ENCODE results near the gene GPSM1. TPM values are rescaled to one million over a fixed set of nuclear protein-coding genes. Genes with fewer than 3 reads are reported as not detected.

GPSM1 gene
- total RNA-seq, 1 donor from 2014 or later: 6.2 TPM

DNA sequence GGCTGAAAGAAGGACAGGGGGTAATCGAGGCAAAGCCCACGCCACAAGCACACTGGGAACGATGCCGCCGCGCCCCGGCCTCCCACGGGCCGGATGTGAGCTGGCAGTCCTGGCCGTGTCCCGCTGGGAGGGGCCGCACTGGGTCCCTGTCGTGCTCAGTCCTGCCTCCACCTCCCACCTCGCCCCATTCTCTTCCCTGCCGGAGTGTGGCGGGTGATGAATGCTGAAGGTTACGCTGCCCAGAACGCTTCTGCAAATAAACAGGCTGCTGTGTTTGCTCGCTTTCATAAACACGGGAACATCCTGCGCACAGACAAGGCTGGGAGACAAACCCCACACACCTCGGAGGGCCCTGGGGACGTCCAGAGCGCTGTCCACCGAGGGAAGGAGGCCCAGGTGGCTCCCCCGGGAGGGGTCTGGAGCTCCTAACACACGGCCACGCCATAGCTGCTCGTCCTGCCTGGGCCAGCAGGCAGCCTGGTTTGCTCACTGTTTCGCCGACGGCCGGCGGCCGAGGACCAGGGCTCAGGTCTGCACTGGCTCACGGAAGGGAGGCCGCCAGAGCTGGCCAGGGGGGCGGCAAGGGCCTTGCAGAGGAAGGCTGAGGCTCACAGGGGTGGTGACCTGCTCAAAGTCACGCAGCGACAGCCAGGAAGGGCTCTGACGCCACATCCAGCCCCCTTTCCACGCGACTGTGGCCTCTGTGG lies 33.9 kb downstream of the GPSM1 start:
- no peak overlapping the region for H3K27ac ChIP-seq
- no peak for DNase-seq (ENCODE audit: low spot score)
- H3K4me1 ChIP-seq: no peaks in the 10 kb centered on the region
- no peak overlapping the region for H3K4me2 ChIP-seq
- no peak overlapping the region for H3K4me3 ChIP-seq
- no peaks in the 10 kb centered on the region for H3K9me3 ChIP-seq (ENCODE audit: low read depth)
- H3F3A ChIP-seq (ENCODE audit: low read depth): no peaks in the 10 kb centered on the region
- peaks cover 4% of the 10 kb centered on the region for H3K4me1 Mint-ChIP-seq
- H3K4me3 Mint-ChIP-seq: no peak overlapping the region
- H3K9me3 Mint-ChIP-seq: no peaks in the 10 kb centered on the region
- no peak overlapping the region for H3K27ac Mint-ChIP-seq
- no peaks in the 10 kb centered on the region for H3K36me3 ChIP-seq
- no peak overlapping the region for H3K9ac ChIP-seq
- H3K27me3 ChIP-seq: no peaks in the 10 kb centered on the region
- TF ChIP-seq, protein P1, sequence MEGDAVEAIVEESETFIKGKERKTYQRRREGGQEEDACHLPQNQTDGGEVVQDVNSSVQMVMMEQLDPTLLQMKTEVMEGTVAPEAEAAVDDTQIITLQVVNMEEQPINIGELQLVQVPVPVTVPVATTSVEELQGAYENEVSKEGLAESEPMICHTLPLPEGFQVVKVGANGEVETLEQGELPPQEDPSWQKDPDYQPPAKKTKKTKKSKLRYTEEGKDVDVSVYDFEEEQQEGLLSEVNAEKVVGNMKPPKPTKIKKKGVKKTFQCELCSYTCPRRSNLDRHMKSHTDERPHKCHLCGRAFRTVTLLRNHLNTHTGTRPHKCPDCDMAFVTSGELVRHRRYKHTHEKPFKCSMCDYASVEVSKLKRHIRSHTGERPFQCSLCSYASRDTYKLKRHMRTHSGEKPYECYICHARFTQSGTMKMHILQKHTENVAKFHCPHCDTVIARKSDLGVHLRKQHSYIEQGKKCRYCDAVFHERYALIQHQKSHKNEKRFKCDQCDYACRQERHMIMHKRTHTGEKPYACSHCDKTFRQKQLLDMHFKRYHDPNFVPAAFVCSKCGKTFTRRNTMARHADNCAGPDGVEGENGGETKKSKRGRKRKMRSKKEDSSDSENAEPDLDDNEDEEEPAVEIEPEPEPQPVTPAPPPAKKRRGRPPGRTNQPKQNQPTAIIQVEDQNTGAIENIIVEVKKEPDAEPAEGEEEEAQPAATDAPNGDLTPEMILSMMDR (IDR thresholded peaks at IDR 0.05): no peak
- TF ChIP-seq EZH2 (IDR thresholded peaks at IDR 0.05): no peak
- TF ChIP-seq EZH2phosphoT487 (IDR thresholded peaks at IDR 0.05): no peak
- H2AFZ ChIP-seq (replicated peaks): no peak overlapping the region
- no peaks in the 10 kb centered on the region for H3K36me3 Mint-ChIP-seq
- H3K79me2 ChIP-seq (ENCODE audit: low read depth): no peaks in the 10 kb centered on the region
- peaks cover 10% of the 10 kb centered on the region for H4K20me1 ChIP-seq (ENCODE audit: low read depth)
- H3K27me3 Mint-ChIP-seq (ENCODE audit: insufficient read depth, low read depth): peaks cover 9% of the 10 kb centered on the region

DNA sequence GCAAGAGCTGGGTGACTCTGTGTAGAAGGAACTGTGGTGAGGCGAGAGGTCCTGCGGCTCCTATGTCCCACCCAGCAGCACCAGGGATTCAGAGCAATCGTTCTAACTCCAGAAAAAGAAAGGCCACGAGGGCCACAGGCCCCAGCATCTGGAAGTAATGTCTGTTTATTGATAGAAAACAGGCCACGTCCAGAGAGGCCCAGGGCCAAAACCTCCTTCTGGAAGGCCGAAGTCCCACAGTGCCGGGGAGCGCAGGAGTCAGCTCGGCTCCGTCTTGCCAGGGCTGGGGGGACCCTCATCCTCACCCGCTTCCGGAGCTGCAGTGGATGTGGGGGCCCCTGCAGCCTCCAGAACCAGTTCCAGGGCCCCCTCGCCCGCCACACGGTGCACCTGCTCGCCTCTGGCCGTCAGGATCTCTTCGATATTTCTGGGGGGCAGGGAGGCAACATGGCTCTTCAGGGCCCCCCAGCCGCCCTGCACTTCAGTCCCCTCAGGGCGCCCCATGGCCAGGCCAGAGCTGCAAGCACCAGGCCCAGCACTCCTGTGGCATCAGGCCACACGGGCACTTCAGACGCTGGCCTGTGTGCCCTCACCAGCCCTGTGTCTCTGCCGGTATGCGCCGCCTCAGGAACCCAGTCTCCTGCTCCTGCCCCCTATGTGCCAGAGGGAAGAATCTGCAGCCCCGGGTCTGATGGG lies 34.6 kb downstream of the GPSM1 start:
- Histone ChIP-seq H3K4me2 (no peak overlapping the region), H3F3A (ENCODE audit: low read depth) (no peaks in the 10 kb centered on the region), H2AFZ (replicated peaks) (no peak overlapping the region), H3K79me2 (ENCODE audit: low read depth) (no peaks in the 10 kb centered on the region), H3K9me3 (ENCODE audit: low read depth) (no peaks in the 10 kb centered on the region), H3K9ac (no peak overlapping the region), H3K36me3 (no peaks in the 10 kb centered on the region), H4K20me1 (ENCODE audit: low read depth) (peaks cover 10% of the 10 kb centered on the region), H3K4me3 (no peak overlapping the region), H3K4me1 (no peaks in the 10 kb centered on the region), H3K27ac (no peak overlapping the region), H3K27me3 (no peaks in the 10 kb centered on the region)
- no peak overlapping the region for H3K27ac Mint-ChIP-seq
- H3K4me3 Mint-ChIP-seq: peak overlapping the region; percentile 86
- peaks cover 9% of the 10 kb centered on the region for H3K27me3 Mint-ChIP-seq (ENCODE audit: insufficient read depth, low read depth)
- H3K4me1 Mint-ChIP-seq: peaks cover 4% of the 10 kb centered on the region
- no peaks in the 10 kb centered on the region for H3K9me3 Mint-ChIP-seq
- no peak for DNase-seq (ENCODE audit: low spot score)
- TF ChIP-seq EZH2phosphoT487 (IDR thresholded peaks at IDR 0.05) (no peak), EZH2 (IDR thresholded peaks at IDR 0.05) (no peak)
- TF ChIP-seq, protein P1 (IDR thresholded peaks at IDR 0.05): no peak
- no peaks in the 10 kb centered on the region for H3K36me3 Mint-ChIP-seq

DNA sequence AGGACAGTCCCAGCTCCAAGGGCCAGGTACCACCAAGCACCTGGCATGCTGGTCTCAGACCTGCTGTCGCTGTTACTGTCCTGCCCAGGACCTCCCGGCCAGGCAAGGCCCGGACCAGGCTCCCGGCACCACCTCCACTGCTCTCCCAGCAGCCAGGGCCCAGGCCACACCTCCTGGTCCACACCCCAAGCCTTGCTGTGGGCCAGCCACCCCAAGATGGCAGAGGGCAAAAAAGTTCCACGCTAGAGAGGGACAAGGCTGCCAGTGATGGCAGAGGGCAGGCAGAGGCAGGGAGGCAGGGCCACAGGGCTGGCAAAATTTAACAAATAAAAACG lies 35.1 kb downstream of the GPSM1 start:
- H3K36me3 Mint-ChIP-seq: no peaks in the 10 kb centered on the region
- no peak overlapping the region for H3K27ac Mint-ChIP-seq
- Histone ChIP-seq H3K4me1 (no peaks in the 10 kb centered on the region), H3F3A (ENCODE audit: low read depth) (no peaks in the 10 kb centered on the region), H4K20me1 (ENCODE audit: low read depth) (peaks cover 10% of the 10 kb centered on the region), H2AFZ (replicated peaks) (no peak overlapping the region), H3K9me3 (ENCODE audit: low read depth) (no peaks in the 10 kb centered on the region), H3K79me2 (ENCODE audit: low read depth) (no peaks in the 10 kb centered on the region), H3K36me3 (no peaks in the 10 kb centered on the region), H3K4me2 (no peak overlapping the region), H3K27ac (no peak overlapping the region), H3K27me3 (no peaks in the 10 kb centered on the region), H3K4me3 (no peak overlapping the region), H3K9ac (no peak overlapping the region)
- peak overlapping the region; percentile 86 for H3K4me3 Mint-ChIP-seq
- H3K4me1 Mint-ChIP-seq: peaks cover 4% of the 10 kb centered on the region
- DNase-seq (ENCODE audit: low spot score): no peak
- no peaks in the 10 kb centered on the region for H3K9me3 Mint-ChIP-seq
- TF ChIP-seq, protein P1 (IDR thresholded peaks at IDR 0.05): no peak
- no peak for TF ChIP-seq EZH2phosphoT487 (IDR thresholded peaks at IDR 0.05)
- TF ChIP-seq EZH2 (IDR thresholded peaks at IDR 0.05): no peak
- H3K27me3 Mint-ChIP-seq (ENCODE audit: insufficient read depth, low read depth): peaks cover 6% of the 10 kb centered on the region
